ENCODE measurements around the gene GASK1B. TPM values are rescaled to one million over a fixed set of nuclear protein-coding genes. Genes with fewer than 3 reads are reported as not detected.

The GASK1B gene
- total and polyA plus RNA-seq, 5 donors from 2014 or later: not detected

DNA sequence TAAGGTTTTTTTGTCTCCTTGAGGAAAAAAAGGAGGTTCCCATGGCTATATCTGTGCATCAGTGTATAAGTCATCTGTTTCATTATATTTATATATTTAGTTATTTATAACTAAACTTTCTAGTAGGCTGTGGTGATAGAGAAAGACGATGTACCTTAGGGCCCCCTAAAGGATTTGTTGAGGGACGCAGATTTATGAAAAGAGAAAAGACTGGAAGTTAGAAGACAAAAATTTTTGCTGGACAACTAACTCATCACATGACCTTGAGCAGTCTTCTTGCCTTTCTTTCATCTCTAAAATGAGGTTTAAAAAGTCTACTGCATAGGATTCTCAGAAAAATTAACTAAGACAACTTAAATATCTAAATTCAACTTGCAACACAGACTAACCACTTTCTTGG, 6.1 kb downstream of the GASK1B start:
- Mint-ChIP-seq H3K27me3 (peaks cover 5% of the 10 kb centered on the region), H3K27ac (no peak overlapping the region), H3K4me3 (no peak overlapping the region), H3K9me3 (peaks cover 0 to 8% (median 0%) of the 10 kb centered on the region in 7 donors), H3K36me3 (no peaks in the 10 kb centered on the region), H3K4me1 (no peaks in the 10 kb centered on the region)
- no peak for ATAC-seq (ENCODE audit: low read depth in 2 of 2)
- Histone ChIP-seq H3K4me1 (ENCODE audit: control insufficient read depth, insufficient read depth, low read length, poor library complexity, severe bottlenecking) (no peaks in the 10 kb centered on the region), H3K27ac (ENCODE audit: insufficient read depth, low read length, poor library complexity, severe bottlenecking) (no peak overlapping the region), H3K27me3 (ENCODE audit: control insufficient read depth, insufficient read depth, low read length) (no peaks in the 10 kb centered on the region), H3K36me3 (ENCODE audit: control insufficient read depth, insufficient read depth, low read length) (no peaks in the 10 kb centered on the region), H3K9me3 (ENCODE audit: control insufficient read depth in 2 of 2, low read length in 2 of 2) (no peaks in the 10 kb centered on the region), H3K4me3 (ENCODE audit: low read depth, low read length) (no peak overlapping the region)
- no peak for DNase-seq

DNA sequence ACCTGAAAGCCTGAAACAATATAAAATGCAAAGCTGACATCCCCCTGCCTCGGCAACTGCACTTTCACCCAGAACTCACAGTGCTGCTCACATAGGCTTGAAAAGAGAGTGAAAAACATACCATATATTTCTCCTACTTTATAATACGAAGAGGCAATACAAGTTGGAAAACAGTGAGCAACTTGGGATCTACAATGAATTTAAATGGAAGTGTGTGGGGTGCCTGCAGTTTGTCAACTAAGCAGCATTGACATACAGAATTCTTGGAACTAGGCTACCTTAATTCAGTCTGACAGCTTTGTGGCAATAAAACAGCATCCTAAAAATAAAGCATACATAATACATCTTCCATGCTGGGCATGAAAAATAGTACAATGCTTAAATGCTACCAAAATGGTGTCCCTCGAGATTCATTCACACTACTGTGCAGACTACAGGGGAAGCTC, 8.0 kb downstream of the GASK1B start:
- Histone ChIP-seq H3K36me3 (ENCODE audit: control insufficient read depth, insufficient read depth, low read length) (no peaks in the 10 kb centered on the region), H3K9me3 (ENCODE audit: control insufficient read depth in 2 of 2, low read length in 2 of 2) (no peaks in the 10 kb centered on the region), H3K27ac (ENCODE audit: insufficient read depth, low read length, poor library complexity, severe bottlenecking) (no peak overlapping the region), H3K27me3 (ENCODE audit: control insufficient read depth, insufficient read depth, low read length) (no peaks in the 10 kb centered on the region), H3K4me1 (ENCODE audit: control insufficient read depth, insufficient read depth, low read length, poor library complexity, severe bottlenecking) (no peaks in the 10 kb centered on the region), H3K4me3 (ENCODE audit: low read depth, low read length) (no peak overlapping the region)
- no peaks in the 10 kb centered on the region for H3K36me3 Mint-ChIP-seq
- DNase-seq (no peak), ATAC-seq (ENCODE audit: low read depth in 2 of 2) (no peak)
- peaks cover 0 to 9% (median 0%) of the 10 kb centered on the region in 7 donors for H3K9me3 Mint-ChIP-seq
- peaks cover 7% of the 10 kb centered on the region for H3K27me3 Mint-ChIP-seq
- no peaks in the 10 kb centered on the region for H3K4me1 Mint-ChIP-seq
- no peak overlapping the region for H3K4me3 Mint-ChIP-seq
- H3K27ac Mint-ChIP-seq: no peak overlapping the region

DNA sequence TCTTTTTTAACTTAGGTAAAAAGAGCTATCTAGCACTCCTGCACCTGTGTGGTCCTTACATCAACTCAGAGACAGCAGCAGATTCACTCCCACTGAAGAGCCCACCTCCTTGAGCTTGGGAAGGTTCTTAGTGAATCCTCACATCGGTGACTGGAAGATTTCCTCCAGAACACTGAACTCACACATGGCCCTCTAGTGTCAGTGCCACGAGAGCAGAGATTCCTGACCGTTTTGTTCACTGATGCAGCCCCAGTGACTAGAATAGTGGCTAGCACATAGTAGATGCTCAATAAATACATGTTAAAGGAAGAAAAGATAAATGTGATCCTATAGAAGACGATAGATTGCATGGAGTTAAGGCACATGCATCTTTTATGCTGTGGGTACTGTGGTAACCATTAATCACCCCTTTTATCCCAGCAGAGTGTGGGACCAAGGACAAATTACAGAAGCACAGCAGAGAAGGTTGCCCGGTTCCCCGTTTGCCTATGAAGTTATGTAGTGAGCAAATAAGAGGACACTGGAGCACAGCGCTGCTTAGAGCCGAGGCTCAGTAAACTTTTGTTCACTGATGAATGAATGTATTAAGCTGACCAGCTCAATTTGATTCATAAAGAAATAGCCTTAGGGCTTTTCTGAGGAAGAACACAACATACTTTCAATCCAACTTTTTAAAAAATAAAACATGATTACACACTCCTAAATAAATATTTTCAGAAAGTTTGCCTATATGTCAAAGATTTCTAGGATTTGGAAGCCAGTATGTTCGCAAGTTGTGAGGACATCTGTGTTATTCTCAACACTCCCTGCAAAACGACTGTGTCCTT, 8.7 kb downstream of the GASK1B start:
- no peak for DNase-seq
- no peak overlapping the region for H3K4me3 Mint-ChIP-seq
- H3K27ac Mint-ChIP-seq: no peak overlapping the region
- Histone ChIP-seq H3K36me3 (ENCODE audit: control insufficient read depth, insufficient read depth, low read length) (no peaks in the 10 kb centered on the region), H3K4me3 (ENCODE audit: low read depth, low read length) (no peak overlapping the region), H3K4me1 (ENCODE audit: control insufficient read depth, insufficient read depth, low read length, poor library complexity, severe bottlenecking) (no peaks in the 10 kb centered on the region), H3K27me3 (ENCODE audit: control insufficient read depth, insufficient read depth, low read length) (no peaks in the 10 kb centered on the region), H3K9me3 (ENCODE audit: control insufficient read depth in 2 of 2, low read length in 2 of 2) (no peaks in the 10 kb centered on the region), H3K27ac (ENCODE audit: insufficient read depth, low read length, poor library complexity, severe bottlenecking) (no peak overlapping the region)
- H3K36me3 Mint-ChIP-seq: no peaks in the 10 kb centered on the region
- peaks cover 0 to 9% (median 0%) of the 10 kb centered on the region in 7 donors for H3K9me3 Mint-ChIP-seq
- ATAC-seq (ENCODE audit: low read depth in 2 of 2): no peak
- H3K27me3 Mint-ChIP-seq: peaks cover 7% of the 10 kb centered on the region
- H3K4me1 Mint-ChIP-seq: no peaks in the 10 kb centered on the region

GRCh38 chr4:158162631-158163030, 10.2 kb downstream of the GASK1B start:
- no peak for DNase-seq
- H3K27ac ChIP-seq (ENCODE audit: insufficient read depth, low read length, poor library complexity, severe bottlenecking): no peak overlapping the region
- no peak overlapping the region for H3K4me3 Mint-ChIP-seq
- H3K9me3 Mint-ChIP-seq: peaks cover 0 to 9% (median 0%) of the 10 kb centered on the region in 7 donors
- ATAC-seq (ENCODE audit: low read depth in 2 of 2): no peak
- no peaks in the 10 kb centered on the region for H3K36me3 ChIP-seq (ENCODE audit: control insufficient read depth, insufficient read depth, low read length)
- H3K27ac Mint-ChIP-seq: no peak overlapping the region
- peaks cover 7% of the 10 kb centered on the region for H3K27me3 Mint-ChIP-seq
- H3K4me1 ChIP-seq (ENCODE audit: control insufficient read depth, insufficient read depth, low read length, poor library complexity, severe bottlenecking): no peaks in the 10 kb centered on the region
- no peaks in the 10 kb centered on the region for H3K4me1 Mint-ChIP-seq
- no peaks in the 10 kb centered on the region for H3K36me3 Mint-ChIP-seq
- H3K27me3 ChIP-seq (ENCODE audit: control insufficient read depth, insufficient read depth, low read length): no peaks in the 10 kb centered on the region
- no peak overlapping the region for H3K4me3 ChIP-seq (ENCODE audit: low read depth, low read length)
- no peaks in the 10 kb centered on the region for H3K9me3 ChIP-seq (ENCODE audit: control insufficient read depth in 2 of 2, low read length in 2 of 2)

GRCh38 chr4:158161551-158162354, 11.1 kb downstream of the GASK1B start:
- H3K27ac Mint-ChIP-seq: no peak overlapping the region
- Histone ChIP-seq H3K27me3 (ENCODE audit: control insufficient read depth, insufficient read depth, low read length) (no peaks in the 10 kb centered on the region), H3K4me1 (ENCODE audit: control insufficient read depth, insufficient read depth, low read length, poor library complexity, severe bottlenecking) (no peaks in the 10 kb centered on the region), H3K4me3 (ENCODE audit: low read depth, low read length) (no peak overlapping the region), H3K27ac (ENCODE audit: insufficient read depth, low read length, poor library complexity, severe bottlenecking) (no peak overlapping the region), H3K9me3 (ENCODE audit: control insufficient read depth in 2 of 2, low read length in 2 of 2) (no peaks in the 10 kb centered on the region), H3K36me3 (ENCODE audit: control insufficient read depth, insufficient read depth, low read length) (no peaks in the 10 kb centered on the region)
- H3K27me3 Mint-ChIP-seq: peaks cover 7% of the 10 kb centered on the region
- H3K9me3 Mint-ChIP-seq: peaks cover 0 to 9% (median 0%) of the 10 kb centered on the region in 7 donors
- H3K4me1 Mint-ChIP-seq: no peaks in the 10 kb centered on the region
- no peaks in the 10 kb centered on the region for H3K36me3 Mint-ChIP-seq
- H3K4me3 Mint-ChIP-seq: no peak overlapping the region
- DNase-seq (no peak), ATAC-seq (ENCODE audit: low read depth in 2 of 2) (peak in 1 of 2 donors; percentile 18)

GRCh38 chr4:158159718-158160094, 13.1 kb downstream of the GASK1B start:
- Mint-ChIP-seq H3K4me1 (no peaks in the 10 kb centered on the region), H3K9me3 (peaks cover 0 to 9% (median 0%) of the 10 kb centered on the region in 7 donors), H3K4me3 (no peak overlapping the region), H3K27ac (no peak overlapping the region), H3K36me3 (no peaks in the 10 kb centered on the region), H3K27me3 (peaks cover 7% of the 10 kb centered on the region)
- no peaks in the 10 kb centered on the region for H3K9me3 ChIP-seq (ENCODE audit: control insufficient read depth in 2 of 2, low read length in 2 of 2)
- no peak overlapping the region for H3K27ac ChIP-seq (ENCODE audit: insufficient read depth, low read length, poor library complexity, severe bottlenecking)
- no peak for DNase-seq
- H3K27me3 ChIP-seq (ENCODE audit: control insufficient read depth, insufficient read depth, low read length): no peaks in the 10 kb centered on the region
- H3K36me3 ChIP-seq (ENCODE audit: control insufficient read depth, insufficient read depth, low read length): no peaks in the 10 kb centered on the region
- no peak for ATAC-seq (ENCODE audit: low read depth in 2 of 2)
- no peak overlapping the region for H3K4me3 ChIP-seq (ENCODE audit: low read depth, low read length)
- H3K4me1 ChIP-seq (ENCODE audit: control insufficient read depth, insufficient read depth, low read length, poor library complexity, severe bottlenecking): no peaks in the 10 kb centered on the region

DNA sequence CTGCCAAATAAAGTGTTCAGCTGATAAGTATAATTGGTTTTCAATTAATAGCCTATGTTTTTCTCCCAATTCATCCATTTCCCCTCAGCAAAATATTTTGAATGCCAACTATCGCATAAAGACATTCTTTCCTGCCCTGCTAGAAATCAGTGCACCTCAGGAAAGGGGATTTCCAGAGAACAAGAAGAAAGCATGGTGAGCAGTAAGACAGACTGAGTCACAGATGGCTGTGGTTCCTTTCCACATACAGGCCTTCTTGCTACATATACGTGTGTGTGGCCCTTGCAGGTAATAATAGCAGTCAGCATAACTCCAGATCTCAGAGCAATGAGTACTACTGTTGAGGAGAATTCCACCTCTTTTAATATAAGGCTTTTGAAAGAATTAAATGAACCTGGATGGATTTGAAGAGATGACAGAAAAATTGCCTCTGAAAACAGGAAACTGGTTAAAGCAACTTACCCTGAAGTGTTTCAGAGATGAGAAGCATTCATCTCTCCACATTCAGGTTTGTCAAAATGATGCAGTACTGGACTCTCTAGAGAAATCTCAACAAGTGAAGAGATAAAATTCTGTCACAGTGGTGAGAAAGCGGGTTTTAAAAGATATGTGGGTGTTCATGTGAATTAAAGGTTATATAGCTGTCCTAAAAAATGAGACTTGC, 13.6 kb downstream of the GASK1B start:
- Mint-ChIP-seq H3K27me3 (peaks cover 7% of the 10 kb centered on the region), H3K4me1 (no peaks in the 10 kb centered on the region), H3K4me3 (no peak overlapping the region), H3K9me3 (peaks cover 0 to 9% (median 1%) of the 10 kb centered on the region in 7 donors), H3K27ac (no peak overlapping the region), H3K36me3 (no peaks in the 10 kb centered on the region)
- Histone ChIP-seq H3K4me1 (ENCODE audit: control insufficient read depth, insufficient read depth, low read length, poor library complexity, severe bottlenecking) (no peaks in the 10 kb centered on the region), H3K4me3 (ENCODE audit: low read depth, low read length) (no peak overlapping the region), H3K36me3 (ENCODE audit: control insufficient read depth, insufficient read depth, low read length) (no peaks in the 10 kb centered on the region), H3K27me3 (ENCODE audit: control insufficient read depth, insufficient read depth, low read length) (no peaks in the 10 kb centered on the region), H3K27ac (ENCODE audit: insufficient read depth, low read length, poor library complexity, severe bottlenecking) (no peak overlapping the region), H3K9me3 (ENCODE audit: control insufficient read depth in 2 of 2, low read length in 2 of 2) (no peaks in the 10 kb centered on the region)
- ATAC-seq (ENCODE audit: low read depth in 2 of 2) (no peak), DNase-seq (no peak)
